GM12878 (cell line): ENCODE results near the gene LRRC47. TPM values are rescaled to one million over a fixed set of nuclear protein-coding genes. Genes with fewer than 3 reads are reported as not detected.

Experiments
- ATAC-seq: fragments of 200-7000 bp; cut with Tn5 transposase; 3 replicates; pipeline ENCODE4 v1.9.1; 2020; ENCODE audit warnings: mild to moderate bottlenecking, moderate library complexity
- BruUV-seq: library from RNA; stranded (reverse); fragments of 400-500 nt; replicated peaks from 2 replicates; lab custom pipeline; 2021; lab: Mats Ljungman, UMichigan
- CTCF ChIA-PET: fragments of 300-600 bp; sonication (Branson Sonifier 250); formaldehyde crosslinking; extraction: SDS; loops from one replicate; lab custom pipeline; 2021; ENCODE audit warnings: inconsistent platforms; lab: Yijun Ruan, JAX
- POLR2A ChIA-PET: fragments of 350-600 bp; formaldehyde crosslinking; extraction: SDS; loops from one replicate; lab custom pipeline; 2021; ENCODE audit warnings: inconsistent platforms; lab: Charles Lee
- RAD21 ChIA-PET: fragments of 300-600 bp; sonication (Branson Sonifier 250); formaldehyde crosslinking; loops from one replicate; lab custom pipeline; 2023; ENCODE audit warnings: antibody characterized with exemption; ENCODE audit not compliant: unreplicated experiment; lab: Charles Lee
- SMC1A ChIA-PET: fragments of 300-600 bp; sonication (Branson Sonifier 250); formaldehyde crosslinking; loops from one replicate; lab custom pipeline; 2023; ENCODE audit not compliant: unreplicated experiment, uncharacterized antibody; lab: Charles Lee
- DNase-seq: peaks from one replicate; pipeline ENCODE4 v3.0.0-alpha.2; 2011; ENCODE audit warnings: low read depth, low spot score
- FAIRE-seq: peaks from 3 replicates; lab custom pipeline; 2011; peaks lifted over from hg19 to GRCh38; lab: Jason Lieb, UNC
- H2AFZ ChIP-seq: 2 replicates; pipeline ENCODE4 v1.6.0; 2011; ENCODE audit warnings: low read depth, low read length, control low read depth; ENCODE audit not compliant: control insufficient read depth
- H3K27ac ChIP-seq: 2 replicates; pipeline ENCODE4 v1.5.1; 2011; ENCODE audit warnings: control low read depth; ENCODE audit not compliant: control insufficient read depth, insufficient read depth
- H3K27me3 ChIP-seq, 2 experiments: replicated peaks in 1 of 2; 2 replicates each; pipeline versions ENCODE4 v1.6.0 to v1.6.1; 2011; ENCODE audit warnings: low read length in 1 of 2; ENCODE audit not compliant: control insufficient read depth in 2 of 2, insufficient read depth in 2 of 2
- H3K36me3 ChIP-seq, 2 experiments: 2 replicates each; pipeline ENCODE4 v1.5.1; 2011; ENCODE audit warnings: low read length in 1 of 2; ENCODE audit not compliant: control insufficient read depth in 2 of 2, insufficient read depth in 2 of 2
- H3K4me1 ChIP-seq: 2 replicates; pipeline ENCODE4 v1.6.1; 2011; ENCODE audit warnings: mild to moderate bottlenecking, low read length, moderate library complexity, mixed read lengths; ENCODE audit not compliant: control insufficient read depth, insufficient read depth
- H3K4me2 ChIP-seq: 2 replicates; pipeline ENCODE4 v1.6.0; 2011; ENCODE audit warnings: control low read depth; ENCODE audit not compliant: control insufficient read depth, insufficient read depth
- H3K4me3 ChIP-seq: fragments of 200-600 bp; sonication (generic); 2 replicates; pipeline ENCODE4 v1.5.1; 2016
- H3K79me2 ChIP-seq: 2 replicates; pipeline ENCODE4 v1.6.0; 2011; ENCODE audit warnings: low read length; ENCODE audit not compliant: control insufficient read depth, insufficient read depth
- H3K9ac ChIP-seq: 2 replicates; pipeline ENCODE4 v1.8.0; 2011; ENCODE audit warnings: low read length, control low read depth, mixed read lengths; ENCODE audit not compliant: control insufficient read depth, insufficient read depth
- H3K9me3 ChIP-seq: replicated peaks from 3 replicates; pipeline ENCODE4 v1.5.1; 2011; ENCODE audit warnings: mild to moderate bottlenecking, low read length; ENCODE audit not compliant: control insufficient read depth, insufficient read depth
- H4K20me1 ChIP-seq: 2 replicates; pipeline ENCODE4 v1.6.0; 2011; ENCODE audit not compliant: control insufficient read depth, insufficient read depth
- ATF2 ChIP-seq: IDR thresholded peaks from 2 replicates; pipeline ENCODE4 v1.6.1; 2012; ENCODE audit warnings: low read length, inconsistent platforms
- BMI1 ChIP-seq: fragments of 450-650 bp; IDR thresholded peaks from 2 replicates; pipeline ENCODE4 v1.6.1; 2016; ENCODE audit warnings: mild to moderate bottlenecking, moderate library complexity, borderline replicate concordance
- BRCA1 ChIP-seq: IDR thresholded peaks from 2 replicates; pipeline ENCODE4 v1.6.1; 2011; ENCODE audit warnings: low read depth, low read length, improper control_type of control experiment
- CBX3 ChIP-seq: fragments of 200-600 bp; sonication (generic); IDR thresholded peaks from 2 replicates; pipeline ENCODE4 v1.6.1; 2016; ENCODE audit warnings: low read depth, borderline replicate concordance
- E2F4 ChIP-seq: IDR thresholded peaks from 2 replicates; pipeline ENCODE4 v1.6.1; 2012; ENCODE audit warnings: low read depth, low read length, improper control_type of control experiment
- ESRRA ChIP-seq: IDR thresholded peaks from 2 replicates; pipeline ENCODE4 v1.6.1; 2012; ENCODE audit warnings: mild to moderate bottlenecking, low read length, improper control_type of control experiment
- HDGF ChIP-seq: fragments of 450-650 bp; IDR thresholded peaks from 2 replicates; pipeline ENCODE4 v1.6.1; 2016; ENCODE audit warnings: antibody characterized with exemption
- NFIC ChIP-seq: IDR thresholded peaks from 2 replicates; pipeline ENCODE4 v1.6.1; 2012; ENCODE audit warnings: low read depth, mild to moderate bottlenecking, inconsistent platforms, low read length, moderate library complexity
- PAX5 ChIP-seq: IDR thresholded peaks from 2 replicates; pipeline ENCODE4 v1.6.1; 2011; ENCODE audit warnings: low read depth, low read length, borderline replicate concordance
- POLR2A ChIP-seq: IDR thresholded peaks from 2 replicates; pipeline ENCODE4 v1.6.1; 2011; ENCODE audit warnings: low read depth, mild to moderate bottlenecking, low read length
- SIX5 ChIP-seq: IDR thresholded peaks from 2 replicates; pipeline ENCODE4 v1.6.1; 2011; ENCODE audit warnings: mild to moderate bottlenecking, low read depth, low read length, moderate library complexity; ENCODE audit not compliant: severe bottlenecking
- SMAD5 ChIP-seq: IDR thresholded peaks from 2 replicates; pipeline ENCODE4 v1.6.1; 2016; ENCODE audit warnings: antibody characterized with exemption, low read depth
- SPI1 ChIP-seq: IDR thresholded peaks from 2 replicates; pipeline ENCODE4 v1.6.1; 2011; ENCODE audit warnings: low read depth, mild to moderate bottlenecking, low read length, moderate library complexity, borderline replicate concordance; ENCODE audit not compliant: insufficient read depth
- STAT1 ChIP-seq: fragments of 450-650 bp; conservative IDR thresholded peaks from 2 replicates; pipeline ENCODE4 v1.6.1; 2014; ENCODE audit warnings: antibody characterized with exemption, mild to moderate bottlenecking
- SUZ12 ChIP-seq: fragments of 200-600 bp; sonication (generic); IDR thresholded peaks from one replicate; pipeline ENCODE4 v1.6.1; 2018; ENCODE audit warnings: antibody characterized with exemption, mild to moderate bottlenecking; ENCODE audit not compliant: unreplicated experiment
- TBL1XR1 ChIP-seq: IDR thresholded peaks from 2 replicates; pipeline ENCODE4 v1.6.1; 2012; ENCODE audit warnings: low read depth, low read length, improper control_type of control experiment
- ZNF274 ChIP-seq: IDR thresholded peaks from one replicate; pipeline ENCODE4 v1.8.0; 2011; ENCODE audit not compliant: insufficient read length, insufficient read depth
- ZNF622 ChIP-seq: fragments of 450-650 bp; IDR thresholded peaks from 2 replicates; pipeline ENCODE4 v1.6.1; 2017; ENCODE audit warnings: mild to moderate bottlenecking, inconsistent platforms
- WGBS: methylation state at CpG from one replicate; pipeline ENCODE4 v1.1.6; 2016; ENCODE audit warnings: low lambda C conversion rate; ENCODE audit not compliant: insufficient replicate concordance, insufficient coverage; ENCODE audit errors: missing lambda C conversion rate; 5-methylcytosine and 5-hydroxymethylcytosine counted together
- in situ Hi-C: fragments of 300-500 bp; cut with MboI; formaldehyde crosslinking; loops from 9 replicates; pipeline ENCODE4 v1.14.3; 2018; ENCODE audit warnings: mixed read lengths
- intact Hi-C: fragments of 100-400 bp; cut with micrococcal nuclease; formaldehyde crosslinking; loops from one replicate; pipeline ENCODE4 v1.14.2; 2022; ENCODE audit not compliant: unreplicated experiment
- polyA plus RNA-seq, 11 experiments: library from polyadenylated mRNA; depleted of rRNA in 4 of 11; unstranded in 6 of 11; stranded (reverse) in 5 of 11; fragments of >200 nt; fragmentation: Nextera tagmentation in 4 of 11; fragmentation: Illumina TruSeq in 1 of 11; extraction: Ambion mirVana in 4 of 11; extraction: Trizol in 1 of 11; gene quantifications; 1 replicate in 1 of 11; 2 replicates in 10 of 11; pipeline versions ENCODE4 v1.2.1 to v1.2.3, GENCODE V29; 2011 to 2016; ENCODE audit warnings: inconsistent platforms in 2 of 11, missing spikeins in 2 of 11, low read depth in 1 of 11
- total RNA-seq, 4 experiments: library from RNA; depleted of rRNA in 3 of 4; stranded (reverse); fragments of >200 nt in 3 of 4; fragmentation: Illumina TruSeq in 1 of 4; extraction: Trizol in 1 of 4; gene quantifications; 2 replicates each; pipeline versions ENCODE4 v1.2.1 to v1.2.3, GENCODE V29; 2013 to 2021
- TF ChIP-seq, protein P1 (sequence below): fragments of 450-650 bp; IDR thresholded peaks from 2 replicates; pipeline ENCODE4 v1.6.1; 2016; ENCODE audit warnings: mild to moderate bottlenecking

LRRC47 gene
- total and polyA plus RNA-seq, 10 of the 15 experiments (the other 5 are each of a cell fraction or from before 2014, with no cell fraction given), result 2.5 to 34.6 (median 18.2) TPM

DNA sequence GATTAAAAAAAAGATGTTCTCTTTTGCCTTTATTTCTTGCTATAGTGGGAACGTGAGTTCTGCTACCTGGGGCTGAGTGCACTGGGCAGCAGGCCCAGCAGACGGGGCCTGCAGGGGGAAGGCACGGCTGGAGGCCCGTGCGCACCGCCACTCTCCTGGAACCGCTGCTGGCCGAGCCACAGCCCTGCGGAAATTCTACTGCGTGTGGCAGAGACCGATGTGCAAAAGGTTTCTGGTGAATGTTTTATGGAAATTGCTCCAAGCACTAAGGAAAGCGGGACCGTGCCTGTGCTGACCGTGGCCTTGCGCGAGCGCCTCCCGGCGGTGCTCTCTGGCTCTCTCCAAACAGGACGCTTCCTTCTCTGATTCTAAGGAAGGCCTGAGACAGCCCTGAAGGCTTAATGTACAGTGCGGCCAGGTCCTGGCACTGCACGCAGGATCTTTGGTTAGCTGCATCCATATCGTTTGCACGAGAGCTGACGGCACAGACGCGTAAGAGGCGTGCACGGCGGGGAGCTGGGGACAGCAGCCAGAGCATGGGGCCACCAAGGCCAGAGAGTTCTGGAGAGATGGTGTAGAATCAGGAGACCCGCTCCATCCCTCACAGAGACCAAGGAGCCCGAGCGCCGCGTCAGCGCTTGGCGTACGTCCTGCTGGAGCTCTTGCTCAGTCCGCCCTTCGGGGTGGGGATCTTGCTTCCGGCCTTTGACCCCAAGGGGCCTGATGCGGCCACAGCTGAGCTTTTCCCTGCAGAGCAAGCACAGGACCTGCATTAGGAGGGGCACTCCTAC is 18.7 kb upstream of the LRRC47 start:
- Histone ChIP-seq H3K9me3 (no peaks in the 10 kb centered on the region), H3K79me2 (no peaks in the 10 kb centered on the region), H3K4me2 (no peak overlapping the region), H3K9ac (no peak overlapping the region), H2AFZ (no peak overlapping the region), H3K27ac (no peak overlapping the region), H3K4me3 (no peak overlapping the region), H3K36me3 (no peaks in the 10 kb centered on the region), H3K4me1 (no peaks in the 10 kb centered on the region), H3K27me3 (no peaks in the 10 kb centered on the region), H4K20me1 (no peaks in the 10 kb centered on the region)
- no peak for TF ChIP-seq SMAD5
- no peak for TF ChIP-seq ZNF622
- no peak for TF ChIP-seq BMI1
- TF ChIP-seq TBL1XR1, result no peak
- no peak for TF ChIP-seq BRCA1
- TF ChIP-seq CBX3, result no peak
- no peak for TF ChIP-seq SPI1
- TF ChIP-seq PAX5, result no peak
- TF ChIP-seq ZNF274, result no peak
- TF ChIP-seq ESRRA, result no peak
- no peak for TF ChIP-seq SUZ12
- TF ChIP-seq SIX5, result no peak
- TF ChIP-seq POLR2A, result no peak
- no peak for TF ChIP-seq E2F4
- no peak for TF ChIP-seq NFIC
- no peak for TF ChIP-seq ATF2
- TF ChIP-seq, protein P1, sequence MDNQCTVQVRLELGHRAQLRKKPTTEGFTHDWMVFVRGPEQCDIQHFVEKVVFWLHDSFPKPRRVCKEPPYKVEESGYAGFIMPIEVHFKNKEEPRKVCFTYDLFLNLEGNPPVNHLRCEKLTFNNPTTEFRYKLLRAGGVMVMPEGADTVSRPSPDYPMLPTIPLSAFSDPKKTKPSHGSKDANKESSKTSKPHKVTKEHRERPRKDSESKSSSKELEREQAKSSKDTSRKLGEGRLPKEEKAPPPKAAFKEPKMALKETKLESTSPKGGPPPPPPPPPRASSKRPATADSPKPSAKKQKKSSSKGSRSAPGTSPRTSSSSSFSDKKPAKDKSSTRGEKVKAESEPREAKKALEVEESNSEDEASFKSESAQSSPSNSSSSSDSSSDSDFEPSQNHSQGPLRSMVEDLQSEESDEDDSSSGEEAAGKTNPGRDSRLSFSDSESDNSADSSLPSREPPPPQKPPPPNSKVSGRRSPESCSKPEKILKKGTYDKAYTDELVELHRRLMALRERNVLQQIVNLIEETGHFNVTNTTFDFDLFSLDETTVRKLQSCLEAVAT, result no peak
- no peak for TF ChIP-seq HDGF
- TF ChIP-seq STAT1, result no peak
- 97% methylated on average over 42 of the region's 42 CpGs for WGBS
- ChIA-PET CTCF (no interaction called here), RAD21 (no interaction called here), POLR2A (no interaction called here), SMC1A (no interaction called here)
- DNase-seq (no peak), ATAC-seq (no peak), FAIRE-seq (no peak)
- BruUV-seq, result no TSS peak
- intact Hi-C loops (no loop called here), in situ Hi-C loops (no loop called here)
